DOHH2 (cell line): ENCODE measurements around the gene MYEOV.
A peak's percentile ranks its signal among the peaks of the same experiment; 100 is the strongest.

ENCODE experiments used
- H3F3A ChIP-seq: fragments of 200-600 bp; sonication (generic), shearing (Covaris generic); 2 replicates; pipeline ENCODE4 v1.6.0; 2016; ENCODE audit warnings: antibody characterized with exemption, mild to moderate bottlenecking; ENCODE audit not compliant: control insufficient read depth, insufficient read depth
- H3K27ac ChIP-seq: fragments of 200-600 bp; sonication (generic); 2 replicates; pipeline ENCODE4 v1.5.1; 2014; ENCODE audit warnings: low read depth, mild to moderate bottlenecking, low read length, moderate library complexity
- H3K27me3 ChIP-seq: fragments of 200-600 bp; sonication (generic); 2 replicates; pipeline ENCODE4 v1.6.1; 2014; ENCODE audit warnings: mild to moderate bottlenecking, low read length, mixed read lengths; ENCODE audit not compliant: control insufficient read depth
- H3K36me3 ChIP-seq: fragments of 200-600 bp; sonication (generic); 2 replicates; pipeline ENCODE4 v1.6.1; 2014; ENCODE audit warnings: mild to moderate bottlenecking, low read length, moderate library complexity, mixed read lengths; ENCODE audit not compliant: control insufficient read depth
- H3K4me1 ChIP-seq: fragments of 200-600 bp; sonication (generic); 2 replicates; pipeline ENCODE4 v1.6.1; 2014; ENCODE audit warnings: mild to moderate bottlenecking, low read length, mixed read lengths; ENCODE audit not compliant: control insufficient read depth
- H3K4me2 ChIP-seq: fragments of 200-600 bp; sonication (generic); 2 replicates; pipeline ENCODE4 v1.6.0; 2014; ENCODE audit warnings: mild to moderate bottlenecking, low read length, moderate library complexity
- H3K4me3 ChIP-seq: fragments of 200-600 bp; sonication (generic); 2 replicates; pipeline ENCODE4 v1.5.1; 2014; ENCODE audit warnings: mild to moderate bottlenecking, low read length, mixed read lengths
- H3K79me2 ChIP-seq: fragments of 200-600 bp; sonication (generic); 2 replicates; pipeline ENCODE4 v1.6.1; 2014; ENCODE audit warnings: mild to moderate bottlenecking, low read length, mixed read lengths; ENCODE audit not compliant: control insufficient read depth
- H3K9me2 ChIP-seq: fragments of 200-600 bp; sonication (generic); replicated peaks from 2 replicates; pipeline ENCODE4 v1.6.1; 2014; ENCODE audit warnings: mild to moderate bottlenecking, low read length, mixed read lengths; ENCODE audit not compliant: control insufficient read depth
- H3K9me3 ChIP-seq: fragments of 200-600 bp; sonication (generic); 2 replicates; pipeline ENCODE4 v1.6.1; 2014; ENCODE audit warnings: antibody characterized with exemption, low read length, mixed read lengths; ENCODE audit not compliant: control insufficient read depth, insufficient read depth
- H4K20me1 ChIP-seq: fragments of 200-600 bp; sonication (generic); 2 replicates; pipeline ENCODE4 v1.6.0; 2014; ENCODE audit warnings: low read depth, mild to moderate bottlenecking, antibody characterized with exemption, low read length, moderate library complexity; ENCODE audit not compliant: control insufficient read depth, insufficient read depth
- EZH2phosphoT487 ChIP-seq: fragments of 200-600 bp; sonication (generic); IDR thresholded peaks from 2 replicates; pipeline ENCODE4 v1.6.1; 2017; ENCODE audit warnings: borderline replicate concordance, mild to moderate bottlenecking, antibody characterized with exemption, low read length, moderate library complexity, mixed read lengths
- TF ChIP-seq, protein P1 (sequence below): fragments of 200-600 bp; sonication (generic); IDR thresholded peaks from one replicate; pipeline ENCODE4 v1.5.1; 2014; ENCODE audit warnings: antibody characterized with exemption, mild to moderate bottlenecking, low read depth, low read length; ENCODE audit not compliant: poor library complexity, severe bottlenecking

Gene MYEOV

DNA sequence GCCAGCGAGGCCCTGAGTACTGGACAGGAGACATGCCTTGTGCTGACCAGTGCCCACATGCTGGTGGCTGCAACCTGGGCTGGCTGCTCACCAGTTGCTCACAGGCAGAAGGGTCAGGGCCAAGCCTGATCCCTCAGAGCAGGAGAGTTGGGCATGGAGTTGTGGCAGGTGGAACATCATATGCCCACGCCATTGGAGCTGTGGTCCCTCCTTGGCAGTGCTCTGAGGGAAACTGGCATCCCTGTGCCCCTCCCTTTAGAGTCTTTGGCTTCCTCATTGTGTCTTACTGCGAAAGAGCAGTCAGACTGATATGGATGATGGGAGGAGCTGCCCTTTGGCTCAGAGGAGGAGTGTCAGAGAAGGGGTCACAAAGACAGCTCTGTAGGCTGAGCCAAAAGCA, 3.1 kb upstream of the MYEOV start:
- Histone ChIP-seq H3K27me3 (peaks cover 8% of the 10 kb centered on the region; the same call in 1 of the 2 replicates), H3K4me3 (no peak overlapping the region), H3F3A (no peaks in the 10 kb centered on the region), H3K9me2 (no peaks in the 10 kb centered on the region), H3K36me3 (no peaks in the 10 kb centered on the region), H3K4me2 (no peak overlapping the region), H4K20me1 (no peaks in the 10 kb centered on the region), H3K9me3 (no peaks in the 10 kb centered on the region; the same call in 1 of the 2 replicates), H3K4me1 (peaks cover 20% of the 10 kb centered on the region), H3K79me2 (no peaks in the 10 kb centered on the region), H3K27ac (no peak overlapping the region)
- TF ChIP-seq EZH2phosphoT487, result no peak
- TF ChIP-seq, protein P1, sequence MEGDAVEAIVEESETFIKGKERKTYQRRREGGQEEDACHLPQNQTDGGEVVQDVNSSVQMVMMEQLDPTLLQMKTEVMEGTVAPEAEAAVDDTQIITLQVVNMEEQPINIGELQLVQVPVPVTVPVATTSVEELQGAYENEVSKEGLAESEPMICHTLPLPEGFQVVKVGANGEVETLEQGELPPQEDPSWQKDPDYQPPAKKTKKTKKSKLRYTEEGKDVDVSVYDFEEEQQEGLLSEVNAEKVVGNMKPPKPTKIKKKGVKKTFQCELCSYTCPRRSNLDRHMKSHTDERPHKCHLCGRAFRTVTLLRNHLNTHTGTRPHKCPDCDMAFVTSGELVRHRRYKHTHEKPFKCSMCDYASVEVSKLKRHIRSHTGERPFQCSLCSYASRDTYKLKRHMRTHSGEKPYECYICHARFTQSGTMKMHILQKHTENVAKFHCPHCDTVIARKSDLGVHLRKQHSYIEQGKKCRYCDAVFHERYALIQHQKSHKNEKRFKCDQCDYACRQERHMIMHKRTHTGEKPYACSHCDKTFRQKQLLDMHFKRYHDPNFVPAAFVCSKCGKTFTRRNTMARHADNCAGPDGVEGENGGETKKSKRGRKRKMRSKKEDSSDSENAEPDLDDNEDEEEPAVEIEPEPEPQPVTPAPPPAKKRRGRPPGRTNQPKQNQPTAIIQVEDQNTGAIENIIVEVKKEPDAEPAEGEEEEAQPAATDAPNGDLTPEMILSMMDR, result no peak

DNA sequence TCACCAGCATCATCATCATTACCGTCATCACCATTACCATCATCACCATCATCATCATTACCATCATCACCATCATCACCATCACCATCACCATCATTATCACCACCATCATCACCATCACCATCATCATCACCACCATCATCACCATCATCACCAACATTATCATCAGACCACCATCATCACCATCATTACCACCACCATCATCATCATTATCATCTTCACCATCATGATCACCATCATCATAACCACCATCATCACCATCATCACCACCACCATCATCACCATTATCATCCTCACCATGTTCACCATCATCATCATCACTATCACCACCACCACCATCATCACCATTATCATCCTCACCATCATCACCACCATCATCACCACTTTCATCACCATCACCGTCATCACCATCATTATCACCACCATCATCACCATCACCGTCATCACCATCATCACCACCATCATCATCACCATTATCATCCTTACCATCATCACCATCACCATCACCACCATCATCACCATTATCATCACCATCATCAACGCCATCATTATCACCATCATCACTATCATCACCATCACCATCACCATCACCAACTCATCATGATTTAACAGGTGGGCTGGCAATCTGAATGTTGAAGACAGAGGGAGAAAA, 2.4 kb upstream of the MYEOV start:
- H3K27me3 ChIP-seq, result peaks cover 15% of the 10 kb centered on the region
- TF ChIP-seq EZH2phosphoT487, result no peak
- TF ChIP-seq, protein P1, result no peak
- no peaks in the 10 kb centered on the region for H3K9me2 ChIP-seq
- peaks cover 28% of the 10 kb centered on the region for H3K4me1 ChIP-seq
- no peak overlapping the region for H3K27ac ChIP-seq
- H3K36me3 ChIP-seq, result no peaks in the 10 kb centered on the region
- H3F3A ChIP-seq, result peaks cover 4% of the 10 kb centered on the region; the same call in 1 of the 2 replicates
- no peaks in the 10 kb centered on the region for H3K79me2 ChIP-seq
- no peaks in the 10 kb centered on the region; the same call in 1 of the 2 replicates for H3K9me3 ChIP-seq
- peaks cover 3% of the 10 kb centered on the region for H4K20me1 ChIP-seq
- H3K4me2 ChIP-seq, result no peak overlapping the region
- no peak overlapping the region for H3K4me3 ChIP-seq

DNA sequence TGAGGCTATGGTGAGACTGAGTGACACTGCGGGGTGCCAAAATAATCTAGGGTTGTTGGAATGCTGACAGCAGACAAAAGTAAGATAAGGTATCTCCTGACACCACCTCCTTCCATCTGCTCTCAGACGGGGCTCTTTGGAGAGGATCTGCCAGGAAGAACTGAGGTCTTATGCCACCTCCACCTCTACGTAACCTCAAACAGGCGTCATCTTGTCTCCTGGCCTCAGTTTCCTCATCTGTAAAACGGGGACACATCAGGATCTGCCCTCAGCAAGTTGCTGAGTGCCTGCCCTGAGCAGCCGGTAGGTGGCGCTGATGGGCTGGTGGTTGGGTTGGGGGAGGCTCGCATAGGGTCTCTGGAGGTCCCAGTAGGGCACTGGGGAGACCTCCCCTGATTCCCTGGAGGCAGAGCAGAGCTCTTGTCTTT, 1.7 kb upstream of the MYEOV start:
- Histone ChIP-seq H3K79me2 (no peaks in the 10 kb centered on the region), H3K36me3 (no peaks in the 10 kb centered on the region), H3K27me3 (peaks cover 15% of the 10 kb centered on the region), H3K4me1 (peaks cover 35% of the 10 kb centered on the region), H3K9me2 (no peaks in the 10 kb centered on the region), H3K4me2 (no peak overlapping the region), H3F3A (peaks cover 9% of the 10 kb centered on the region), H3K9me3 (no peaks in the 10 kb centered on the region; the same call in 1 of the 2 replicates), H3K27ac (no peak overlapping the region), H3K4me3 (no peak overlapping the region), H4K20me1 (peaks cover 4% of the 10 kb centered on the region)
- TF ChIP-seq EZH2phosphoT487, result no peak
- TF ChIP-seq, protein P1, result peak; percentile 97
